Common myeloid progenitor, CD34-positive (primary cell): Measurements from ENCODE around the gene NKRF.
"Not testable (repeated sequence)": the region's sequence is repeated elsewhere in the genome, so short reads cannot be mapped to it uniquely, and the experiment has no call there.

Experiments used
- CTCF ChIA-PET: fragments of 350-600 bp; sonication (Branson Sonifier 250); formaldehyde crosslinking; loops from one replicate; lab custom pipeline; 2021; ENCODE audit warnings: antibody characterized with exemption; lab: Charles Lee
- POLR2A ChIA-PET: fragments of 350-600 bp; sonication (Branson Sonifier 250); formaldehyde crosslinking; loops from one replicate; lab custom pipeline; 2021; ENCODE audit warnings: antibody characterized with exemption; lab: Charles Lee
- DNase-seq, 3 donors: peaks; one replicate each; pipeline versions ENCODE4 v3.0.0 to v3.0.0-alpha.2; 2013
- H3K27ac ChIP-seq, 2 experiments: 1 replicate in 1 of 2; 2 replicates in 1 of 2; pipeline ENCODE4 v1.7.0; 2013; ENCODE audit warnings: inconsistent platforms in 2 of 2, low read length in 2 of 2, mild to moderate bottlenecking in 2 of 2, low read depth in 1 of 2, moderate library complexity in 1 of 2; ENCODE audit not compliant: severe bottlenecking in 2 of 2, insufficient read depth in 1 of 2, poor library complexity in 1 of 2
- H3K27me3 ChIP-seq, 5 experiments: replicated peaks in 2 of 5; 1 replicate in 3 of 5; 2 replicates in 2 of 5; pipeline versions ENCODE4 v1.6.1 to v1.7.0; 2013; ENCODE audit warnings: low read length in 4 of 5, mild to moderate bottlenecking in 2 of 5, moderate library complexity in 2 of 5, inconsistent platforms in 1 of 5; ENCODE audit not compliant: insufficient read depth in 5 of 5, control insufficient read depth in 4 of 5
- H3K36me3 ChIP-seq, 4 experiments: 1 replicate in 2 of 4; 2 replicates in 2 of 4; pipeline versions ENCODE4 v1.6.1 to v1.7.0; 2013; ENCODE audit warnings: low read length in 3 of 4, control low read depth in 1 of 4, mild to moderate bottlenecking in 1 of 4; ENCODE audit not compliant: control insufficient read depth in 4 of 4, insufficient read depth in 4 of 4
- H3K4me1 ChIP-seq, 4 experiments: 1 replicate in 3 of 4; 2 replicates in 1 of 4; pipeline versions ENCODE4 v1.6.1 to v1.7.1; 2013; ENCODE audit warnings: low read length in 3 of 4, mild to moderate bottlenecking in 3 of 4, control low read depth in 1 of 4, inconsistent platforms in 1 of 4, moderate library complexity in 1 of 4; ENCODE audit not compliant: control insufficient read depth in 4 of 4, insufficient read depth in 4 of 4; ENCODE audit errors: control extremely low read depth in 1 of 4
- H3K4me3 ChIP-seq, 7 experiments: 1 replicate in 4 of 7; 2 replicates in 3 of 7; pipeline versions ENCODE4 v1.5.1 to v1.7.0; 2013; ENCODE audit warnings: mild to moderate bottlenecking in 7 of 7, low read length in 6 of 7, moderate library complexity in 6 of 7, inconsistent platforms in 2 of 7, low read depth in 2 of 7, control low read depth in 1 of 7; ENCODE audit not compliant: insufficient read depth in 4 of 7, control insufficient read depth in 1 of 7; ENCODE audit errors: extremely low read depth in 1 of 7
- H3K9me3 ChIP-seq, 5 experiments: 1 replicate in 4 of 5; 2 replicates in 1 of 5; pipeline versions ENCODE4 v1.6.1 to v1.7.1; 2013; ENCODE audit warnings: low read length in 4 of 5, mild to moderate bottlenecking in 2 of 5, inconsistent platforms in 1 of 5, low read depth in 1 of 5, moderate library complexity in 1 of 5; ENCODE audit not compliant: control insufficient read depth in 4 of 5, insufficient read depth in 2 of 5; ENCODE audit errors: control extremely low read depth in 1 of 5
- WGBS: methylation state at CpG from one replicate; pipeline ENCODE4 v1.1.5; 2013; ENCODE audit not compliant: insufficient coverage; 5-methylcytosine and 5-hydroxymethylcytosine counted together

NKRF gene

GRCh38 chrX:119646515-119646914 lies 40.3 kb upstream of the NKRF start:
- WGBS = 100% methylated on average over 2 of the region's 4 CpGs
- no peak for DNase-seq
- Histone ChIP-seq H3K27ac (no peak overlapping the region), H3K36me3 (peaks cover 14 to 66% (median 47%) of the 10 kb centered on the region in 4 experiments), H3K27me3 (no peaks in the 10 kb centered on the region), H3K4me3 (no peak overlapping the region), H3K9me3 (no peaks in the 10 kb centered on the region), H3K4me1 (no peaks in the 10 kb centered on the region)
- CTCF ChIA-PET = no interaction called here
- POLR2A ChIA-PET = no interaction called here

- CTCF ChIA-PET = no interaction called here
Measured at GRCh38 chrX:119643696-119644095, 37.5 kb upstream of the NKRF start.

GRCh38 chrX:119640731-119641170 lies 34.5 kb upstream of the NKRF start:
- peaks cover 16 to 71% (median 45%) of the 10 kb centered on the region in 4 experiments for H3K36me3 ChIP-seq
- DNase-seq = no peak
- CTCF ChIA-PET = interaction anchor here (0.7 kb wide), 1 partner anchor 10 kb away, joined by 3 read pairs; no protein-coding TSS in a partner anchor
- 88% methylated on average over 4 of the region's 5 CpGs for WGBS
- no peak overlapping the region for H3K4me3 ChIP-seq
- no peaks in the 10 kb centered on the region for H3K4me1 ChIP-seq
- H3K9me3 ChIP-seq = no peaks in the 10 kb centered on the region
- POLR2A ChIA-PET = interaction anchor here (0.6 kb wide), 1 partner anchor 167 kb away, joined by 5 read pairs; no protein-coding TSS in a partner anchor
- no peak overlapping the region for H3K27ac ChIP-seq
- H3K27me3 ChIP-seq = peaks cover 0 to 7% (median 0%) of the 10 kb centered on the region in 5 experiments

More at GRCh38 chrX:119643696-119644095, 37.5 kb upstream of the NKRF start:
- Histone ChIP-seq H3K27me3 (peaks cover 0 to 4% (median 0%) of the 10 kb centered on the region in 5 experiments), H3K27ac (peak overlapping the region in 1 of 2 experiments; percentile 11), H3K4me1 (no peaks in the 10 kb centered on the region), H3K9me3 (no peaks in the 10 kb centered on the region), H3K36me3 (peaks cover 15 to 65% (median 44%) of the 10 kb centered on the region in 4 experiments), H3K4me3 (no peak overlapping the region)
- POLR2A ChIA-PET = no interaction called here
- 100% methylated on average over 3 of the region's 8 CpGs for WGBS
- DNase-seq = no peak

GRCh38 chrX:119638725-119639471 lies 32.7 kb upstream of the NKRF start:
- peaks cover 20 to 81% (median 52%) of the 10 kb centered on the region in 4 experiments for H3K36me3 ChIP-seq
- DNase-seq = no peak
- no peaks in the 10 kb centered on the region for H3K9me3 ChIP-seq
- ChIA-PET CTCF (no interaction called here), POLR2A (no interaction called here)
- H3K4me1 ChIP-seq = no peaks in the 10 kb centered on the region
- H3K27ac ChIP-seq = no peak overlapping the region
- peaks cover 0 to 7% (median 0%) of the 10 kb centered on the region in 5 experiments for H3K27me3 ChIP-seq
- 73% methylated on average over 6 of the region's 10 CpGs for WGBS
- H3K4me3 ChIP-seq = no peak overlapping the region

GRCh38 chrX:119637421-119637820 lies 31.2 kb upstream of the NKRF start:
- DNase-seq, H3K27ac ChIP-seq, H3K9me3 ChIP-seq, H3K4me1 ChIP-seq, CTCF ChIA-PET, H3K4me3 ChIP-seq, POLR2A ChIA-PET, H3K27me3 ChIP-seq: not testable (repeated sequence)
- WGBS = no CpG with 5 or more reads among the region's 1 CpG
- H3K36me3 ChIP-seq = peaks cover 25 to 84% (median 52%) of the 10 kb centered on the region in 4 experiments

- DNase-seq = no peak
- H3K9me3 ChIP-seq = no peaks in the 10 kb centered on the region
- H3K27me3 ChIP-seq = peaks cover 0 to 7% (median 0%) of the 10 kb centered on the region in 5 experiments
- peaks cover 24 to 77% (median 50%) of the 10 kb centered on the region in 4 experiments for H3K36me3 ChIP-seq
- H3K4me1 ChIP-seq = no peaks in the 10 kb centered on the region
- ChIA-PET CTCF (interaction anchor here (0.6 to 1.1 kb wide), 3 partner anchors 16 to 24 kb away, joined by 3 to 5 read pairs (median 3); no protein-coding TSS in a partner anchor), POLR2A (no interaction called here)
- H3K4me3 ChIP-seq = no peak overlapping the region
- WGBS = 84% methylated on average over 6 of the region's 8 CpGs
- no peak overlapping the region for H3K27ac ChIP-seq
Measured at GRCh38 chrX:119636419-119636818, 30.2 kb upstream of the NKRF start.

GRCh38 chrX:119635799-119636198 lies 29.6 kb upstream of the NKRF start:
- WGBS = no CpG with 5 or more reads among the region's 1 CpG
- H3K9me3 ChIP-seq = no peaks in the 10 kb centered on the region
- ChIA-PET CTCF (interaction anchor here (0.6 to 1.1 kb wide), 3 partner anchors 16 to 52 kb away, joined by 3 read pairs; no protein-coding TSS in a partner anchor), POLR2A (interaction anchor here (0.6 kb wide), 1 partner anchor 18 kb away, joined by 3 read pairs; no protein-coding TSS in a partner anchor)
- H3K4me1 ChIP-seq = no peaks in the 10 kb centered on the region
- no peak overlapping the region for H3K27ac ChIP-seq
- no peak overlapping the region for H3K4me3 ChIP-seq
- peaks cover 21 to 75% (median 52%) of the 10 kb centered on the region in 4 experiments for H3K36me3 ChIP-seq
- no peak for DNase-seq
- H3K27me3 ChIP-seq = peaks cover 0 to 7% (median 0%) of the 10 kb centered on the region in 5 experiments
